Esophagus squamous epithelium (tissue), 4 donors: ENCODE results near the gene SLC46A3.

Experiments used
- POLR2A ChIP-seq, 4 donors: fragments of 450-650 bp; IDR thresholded peaks; one replicate each; pipeline ENCODE4 v1.6.1; 2017; ENCODE audit warnings: antibody characterized with exemption in 4 of 4, mild to moderate bottlenecking in 4 of 4, moderate library complexity in 3 of 4
- TF ChIP-seq, protein P1 (sequence below), 6 experiments: fragments of 450-650 bp in 4 of 6; fragments of 200-600 bp in 2 of 6; sonication (generic) in 2 of 6; IDR thresholded peaks; one replicate each; pipeline ENCODE4 v1.5.1; 2016 to 2019; ENCODE audit warnings: antibody characterized with exemption in 6 of 6, mild to moderate bottlenecking in 4 of 6, moderate library complexity in 4 of 6

DNA sequence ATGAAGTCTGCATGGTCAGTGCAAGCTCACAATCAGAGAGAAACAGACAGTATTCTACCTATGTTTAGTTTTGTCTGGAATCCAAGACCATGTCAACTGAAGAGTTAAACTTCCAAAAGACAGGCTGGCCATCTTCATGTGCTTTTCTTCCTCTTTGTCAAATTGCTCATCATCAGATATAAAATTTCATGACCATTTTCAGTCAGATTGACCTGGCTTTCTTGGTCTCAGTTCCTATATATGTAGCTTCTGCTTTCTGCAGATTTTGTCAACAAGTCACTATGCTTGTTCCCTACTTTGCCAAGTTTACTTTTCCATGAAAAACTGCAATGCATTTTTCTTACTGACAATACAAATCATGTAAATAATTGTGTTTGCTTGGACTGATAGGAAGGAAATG lies 13.9 kb downstream of the SLC46A3 start:
- no peak for TF ChIP-seq POLR2A (IDR thresholded peaks at IDR 0.05)
- TF ChIP-seq, protein P1, sequence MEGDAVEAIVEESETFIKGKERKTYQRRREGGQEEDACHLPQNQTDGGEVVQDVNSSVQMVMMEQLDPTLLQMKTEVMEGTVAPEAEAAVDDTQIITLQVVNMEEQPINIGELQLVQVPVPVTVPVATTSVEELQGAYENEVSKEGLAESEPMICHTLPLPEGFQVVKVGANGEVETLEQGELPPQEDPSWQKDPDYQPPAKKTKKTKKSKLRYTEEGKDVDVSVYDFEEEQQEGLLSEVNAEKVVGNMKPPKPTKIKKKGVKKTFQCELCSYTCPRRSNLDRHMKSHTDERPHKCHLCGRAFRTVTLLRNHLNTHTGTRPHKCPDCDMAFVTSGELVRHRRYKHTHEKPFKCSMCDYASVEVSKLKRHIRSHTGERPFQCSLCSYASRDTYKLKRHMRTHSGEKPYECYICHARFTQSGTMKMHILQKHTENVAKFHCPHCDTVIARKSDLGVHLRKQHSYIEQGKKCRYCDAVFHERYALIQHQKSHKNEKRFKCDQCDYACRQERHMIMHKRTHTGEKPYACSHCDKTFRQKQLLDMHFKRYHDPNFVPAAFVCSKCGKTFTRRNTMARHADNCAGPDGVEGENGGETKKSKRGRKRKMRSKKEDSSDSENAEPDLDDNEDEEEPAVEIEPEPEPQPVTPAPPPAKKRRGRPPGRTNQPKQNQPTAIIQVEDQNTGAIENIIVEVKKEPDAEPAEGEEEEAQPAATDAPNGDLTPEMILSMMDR (IDR thresholded peaks at IDR 0.05) = no peak
